ENCODE measurements around the gene GALNT10.

The GALNT10 gene

DNA sequence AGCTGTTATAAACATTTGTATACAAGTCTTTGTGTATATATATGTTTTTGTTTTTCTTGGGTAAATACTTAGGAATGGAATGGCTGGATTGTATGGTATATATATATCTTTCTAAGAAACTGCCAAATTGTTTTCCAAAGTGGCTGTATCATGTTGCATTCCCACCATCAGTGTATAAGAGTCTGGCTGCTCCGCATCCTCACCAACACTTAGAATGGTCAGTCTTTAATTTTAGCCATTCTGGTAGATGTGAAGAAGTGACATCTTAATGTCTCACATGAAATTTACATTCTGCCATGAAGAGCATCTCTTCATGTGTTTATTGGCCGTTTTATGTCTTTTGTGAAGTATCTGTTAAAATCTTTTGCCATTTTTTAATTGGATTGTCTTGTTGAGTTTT, 31.9 kb downstream of the GALNT10 start:
- H3K4me3 ChIP-seq (ENCODE audit: low read depth, low read length) = no peak overlapping the region
- TF ChIP-seq, protein P1, sequence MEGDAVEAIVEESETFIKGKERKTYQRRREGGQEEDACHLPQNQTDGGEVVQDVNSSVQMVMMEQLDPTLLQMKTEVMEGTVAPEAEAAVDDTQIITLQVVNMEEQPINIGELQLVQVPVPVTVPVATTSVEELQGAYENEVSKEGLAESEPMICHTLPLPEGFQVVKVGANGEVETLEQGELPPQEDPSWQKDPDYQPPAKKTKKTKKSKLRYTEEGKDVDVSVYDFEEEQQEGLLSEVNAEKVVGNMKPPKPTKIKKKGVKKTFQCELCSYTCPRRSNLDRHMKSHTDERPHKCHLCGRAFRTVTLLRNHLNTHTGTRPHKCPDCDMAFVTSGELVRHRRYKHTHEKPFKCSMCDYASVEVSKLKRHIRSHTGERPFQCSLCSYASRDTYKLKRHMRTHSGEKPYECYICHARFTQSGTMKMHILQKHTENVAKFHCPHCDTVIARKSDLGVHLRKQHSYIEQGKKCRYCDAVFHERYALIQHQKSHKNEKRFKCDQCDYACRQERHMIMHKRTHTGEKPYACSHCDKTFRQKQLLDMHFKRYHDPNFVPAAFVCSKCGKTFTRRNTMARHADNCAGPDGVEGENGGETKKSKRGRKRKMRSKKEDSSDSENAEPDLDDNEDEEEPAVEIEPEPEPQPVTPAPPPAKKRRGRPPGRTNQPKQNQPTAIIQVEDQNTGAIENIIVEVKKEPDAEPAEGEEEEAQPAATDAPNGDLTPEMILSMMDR (IDR thresholded peaks at IDR 0.05; ENCODE audit: borderline replicate concordance, insufficient read depth, low read depth, low read length) = no peak

DNA sequence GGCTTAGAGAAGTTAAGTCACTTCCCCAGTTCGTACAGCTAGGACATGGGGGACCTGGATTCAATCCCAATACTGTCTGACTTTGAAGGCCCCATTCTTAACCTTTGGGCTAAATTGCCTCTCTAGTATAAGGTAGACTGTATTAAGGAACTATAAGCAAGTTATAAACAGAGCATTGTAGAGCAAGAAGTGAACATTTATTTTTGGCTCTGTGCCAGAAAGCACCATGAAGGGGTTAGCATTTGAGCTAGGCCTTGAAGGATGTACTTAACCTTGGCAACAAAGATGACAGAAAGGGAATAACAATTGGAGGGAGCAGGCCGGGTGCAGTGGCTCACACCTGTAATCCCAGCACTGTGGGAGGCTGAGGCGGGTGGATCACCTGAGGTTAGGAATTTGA, 32.8 kb downstream of the GALNT10 start:
- TF ChIP-seq, protein P1 (IDR thresholded peaks at IDR 0.05; ENCODE audit: borderline replicate concordance, insufficient read depth, low read depth, low read length) = no peak
- no peak overlapping the region for H3K4me3 ChIP-seq (ENCODE audit: low read depth, low read length)

DNA sequence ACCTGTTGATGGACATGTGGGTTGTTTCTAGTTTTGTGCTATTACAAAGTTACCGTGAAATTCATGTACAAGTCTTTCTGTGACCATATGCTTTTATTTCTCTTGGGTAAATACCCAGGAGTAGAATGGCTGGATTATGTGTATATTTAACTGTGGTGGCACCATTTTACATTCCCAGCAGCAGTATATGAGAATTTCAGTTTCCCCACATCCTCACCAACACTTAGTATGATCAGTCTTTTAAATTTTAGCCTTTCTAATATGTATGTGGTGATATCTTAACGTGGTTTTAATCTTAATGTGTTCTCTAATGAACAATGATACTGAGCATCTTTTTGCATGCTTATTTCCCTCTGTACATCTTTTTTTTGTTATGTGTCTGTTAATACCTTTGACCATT, 36.6 kb downstream of the GALNT10 start:
- TF ChIP-seq, protein P1 (IDR thresholded peaks at IDR 0.05; ENCODE audit: borderline replicate concordance, insufficient read depth, low read depth, low read length) = no peak
- H3K4me3 ChIP-seq (ENCODE audit: low read depth, low read length) = no peak overlapping the region

DNA sequence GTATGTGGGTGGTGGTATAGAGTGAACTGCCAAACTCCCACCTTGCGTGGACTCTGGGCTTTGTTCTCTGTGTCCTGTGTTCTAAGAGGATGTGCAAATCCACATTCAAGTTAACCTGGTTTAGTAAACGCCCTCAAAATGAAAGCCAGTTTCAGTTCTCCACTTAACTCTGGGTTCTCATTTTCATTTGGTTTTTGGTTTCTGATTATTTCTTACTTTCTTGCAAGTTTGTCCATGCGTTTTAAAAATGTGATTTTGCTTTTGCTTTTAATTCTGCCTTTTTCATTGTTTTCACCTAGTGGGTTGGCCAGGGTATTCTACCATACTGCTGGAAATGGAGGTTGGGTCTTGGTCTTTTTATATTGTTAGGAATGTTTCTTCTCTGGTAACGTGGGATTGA, 38.2 kb downstream of the GALNT10 start:
- no peak overlapping the region for H3K4me3 ChIP-seq (ENCODE audit: low read depth, low read length)
- TF ChIP-seq, protein P1 (IDR thresholded peaks at IDR 0.05; ENCODE audit: borderline replicate concordance, insufficient read depth, low read depth, low read length) = no peak

DNA sequence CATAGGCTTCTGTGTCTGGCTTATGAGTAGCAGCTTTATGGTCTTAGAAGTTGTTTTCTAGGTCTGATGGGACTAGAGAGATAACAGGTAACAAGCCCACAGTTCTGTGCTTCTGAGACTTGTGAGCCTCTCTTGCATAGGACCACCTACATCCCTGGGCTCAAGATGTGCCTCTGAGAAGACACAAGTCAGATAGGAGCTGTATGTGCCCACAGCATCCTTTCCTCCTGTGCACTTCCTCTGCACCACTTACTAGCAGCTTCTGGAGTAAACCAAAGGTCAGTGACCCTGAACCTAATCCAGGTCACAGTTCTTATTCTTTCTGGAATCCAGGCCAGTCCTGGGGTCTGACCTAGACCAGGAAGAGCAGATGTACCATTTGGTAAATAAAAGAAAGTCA, 40.0 kb downstream of the GALNT10 start:
- TF ChIP-seq, protein P1 (IDR thresholded peaks at IDR 0.05; ENCODE audit: borderline replicate concordance, insufficient read depth, low read depth, low read length) = no peak
- no peak overlapping the region for H3K4me3 ChIP-seq (ENCODE audit: low read depth, low read length)

DNA sequence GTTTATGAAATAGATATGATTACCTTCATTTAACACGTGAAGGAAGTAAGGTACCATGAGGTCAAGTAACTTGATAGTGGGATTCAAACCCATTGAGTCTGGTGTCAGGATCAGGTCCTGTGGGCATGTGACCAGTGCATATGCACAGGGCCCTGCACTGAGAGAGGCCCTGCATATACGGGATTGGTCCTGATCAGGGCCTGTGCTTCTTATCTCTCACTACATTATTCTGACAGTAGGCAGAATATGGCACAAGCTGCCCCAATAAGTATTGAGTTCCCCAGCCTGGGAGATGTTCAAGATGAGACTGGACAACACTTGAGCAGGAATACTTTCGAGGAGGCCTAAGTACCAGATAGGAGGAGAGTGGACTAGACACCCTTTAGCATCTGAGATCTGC, 44.0 kb downstream of the GALNT10 start:
- no peak overlapping the region for H3K4me3 ChIP-seq (ENCODE audit: low read depth, low read length)
- TF ChIP-seq, protein P1 (IDR thresholded peaks at IDR 0.05; ENCODE audit: borderline replicate concordance, insufficient read depth, low read depth, low read length) = no peak

DNA sequence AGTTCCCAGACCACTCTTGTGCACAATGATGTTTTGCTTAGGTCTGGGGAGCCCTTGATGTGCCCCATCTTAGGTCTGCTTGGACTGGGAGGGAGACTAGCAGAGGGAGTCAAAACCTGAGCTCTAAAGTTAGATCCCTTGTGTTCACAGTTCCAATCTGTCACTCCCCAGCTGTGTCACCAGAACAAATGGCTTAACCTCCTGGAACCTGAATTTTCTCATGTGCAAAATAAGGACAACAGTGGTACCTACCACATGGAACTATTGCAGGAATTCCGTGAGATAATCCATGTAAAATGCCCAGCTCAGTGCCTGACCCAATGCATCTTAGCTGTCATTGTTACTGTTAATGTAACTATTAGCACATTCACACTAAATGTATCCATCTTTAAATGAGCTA, 45.5 kb downstream of the GALNT10 start:
- H3K4me3 ChIP-seq (ENCODE audit: low read depth, low read length) = no peak overlapping the region
- TF ChIP-seq, protein P1 (IDR thresholded peaks at IDR 0.05; ENCODE audit: borderline replicate concordance, insufficient read depth, low read depth, low read length) = no peak

All from GM12875 (cell line).